ENCODE data around the gene COL4A2. TPM values are rescaled to one million over a fixed set of nuclear protein-coding genes. Genes with fewer than 3 reads are reported as not detected.
"Not testable (repeated sequence)": the region's sequence is repeated elsewhere in the genome, so short reads cannot be mapped to it uniquely, and the experiment has no call there.

COL4A2 gene
- total RNA-seq, 1 donor from 2014 or later: 1,556 TPM

DNA sequence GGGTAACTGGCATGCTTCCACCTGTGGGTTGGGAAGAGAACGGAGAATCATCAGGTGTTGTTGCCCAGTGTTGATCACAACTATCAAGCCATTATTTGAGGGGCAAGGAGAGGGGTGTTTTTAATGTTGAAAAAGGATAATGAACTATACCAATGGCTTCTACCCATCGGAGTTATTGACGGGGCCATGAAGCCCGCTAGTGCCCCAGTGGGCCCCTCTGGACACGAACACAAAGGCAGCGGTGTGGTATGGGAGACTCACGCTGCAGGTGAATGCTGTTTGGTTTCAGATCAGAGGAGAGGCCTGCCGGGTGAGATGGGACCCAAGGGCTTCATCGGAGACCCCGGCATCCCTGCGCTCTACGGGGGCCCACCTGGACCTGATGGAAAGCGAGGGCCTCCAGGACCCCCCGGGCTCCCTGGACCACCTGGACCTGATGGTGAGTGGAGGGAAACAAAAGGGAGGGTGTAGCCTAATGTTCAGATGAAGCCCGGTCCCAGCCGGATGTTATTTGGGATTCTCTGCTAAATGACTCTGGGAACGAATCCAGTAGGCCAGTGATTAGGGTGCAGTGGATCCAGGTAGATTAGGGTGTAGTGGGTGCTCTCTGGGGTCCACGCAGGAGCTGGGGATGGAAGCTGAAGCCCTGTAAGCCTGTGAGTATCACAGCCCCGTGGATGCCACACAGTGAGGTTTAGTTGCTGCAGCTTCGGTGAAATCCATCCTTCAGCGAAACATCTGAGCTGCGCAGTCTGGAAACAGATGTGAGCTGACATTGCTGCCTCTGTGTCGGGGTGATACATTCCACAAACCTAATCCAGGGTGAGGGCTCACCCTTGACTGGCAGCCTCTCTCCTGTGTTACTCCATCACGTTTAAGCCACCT lies 143.2 kb downstream of the COL4A2 start:
- peaks cover 17% of the 10 kb centered on the region for H3K27me3 Mint-ChIP-seq (ENCODE audit: unreplicated experiment)
- TF ChIP-seq, protein P1, sequence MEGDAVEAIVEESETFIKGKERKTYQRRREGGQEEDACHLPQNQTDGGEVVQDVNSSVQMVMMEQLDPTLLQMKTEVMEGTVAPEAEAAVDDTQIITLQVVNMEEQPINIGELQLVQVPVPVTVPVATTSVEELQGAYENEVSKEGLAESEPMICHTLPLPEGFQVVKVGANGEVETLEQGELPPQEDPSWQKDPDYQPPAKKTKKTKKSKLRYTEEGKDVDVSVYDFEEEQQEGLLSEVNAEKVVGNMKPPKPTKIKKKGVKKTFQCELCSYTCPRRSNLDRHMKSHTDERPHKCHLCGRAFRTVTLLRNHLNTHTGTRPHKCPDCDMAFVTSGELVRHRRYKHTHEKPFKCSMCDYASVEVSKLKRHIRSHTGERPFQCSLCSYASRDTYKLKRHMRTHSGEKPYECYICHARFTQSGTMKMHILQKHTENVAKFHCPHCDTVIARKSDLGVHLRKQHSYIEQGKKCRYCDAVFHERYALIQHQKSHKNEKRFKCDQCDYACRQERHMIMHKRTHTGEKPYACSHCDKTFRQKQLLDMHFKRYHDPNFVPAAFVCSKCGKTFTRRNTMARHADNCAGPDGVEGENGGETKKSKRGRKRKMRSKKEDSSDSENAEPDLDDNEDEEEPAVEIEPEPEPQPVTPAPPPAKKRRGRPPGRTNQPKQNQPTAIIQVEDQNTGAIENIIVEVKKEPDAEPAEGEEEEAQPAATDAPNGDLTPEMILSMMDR (IDR thresholded peaks at IDR 0.05; ENCODE audit: unreplicated experiment): no peak
- H3K4me1 Mint-ChIP-seq (ENCODE audit: unreplicated experiment): no peaks in the 10 kb centered on the region
- peaks cover 59% of the 10 kb centered on the region for H3K36me3 Mint-ChIP-seq (ENCODE audit: low read depth, unreplicated experiment)
- H3K4me3 Mint-ChIP-seq (ENCODE audit: unreplicated experiment): no peak overlapping the region
- no peaks in the 10 kb centered on the region for H3K9me3 Mint-ChIP-seq (ENCODE audit: unreplicated experiment)
- DNase-seq (ENCODE audit: low spot score): no peak
- peak overlapping the region; percentile 57 for H3K27ac Mint-ChIP-seq (ENCODE audit: unreplicated experiment)

GRCh38 chr13:110450941-110451730 lies 144.1 kb downstream of the COL4A2 start:
- Mint-ChIP-seq H3K9me3 (ENCODE audit: unreplicated experiment) (no peaks in the 10 kb centered on the region), H3K4me3 (ENCODE audit: unreplicated experiment) (no peak overlapping the region), H3K36me3 (ENCODE audit: low read depth, unreplicated experiment) (peaks cover 66% of the 10 kb centered on the region), H3K4me1 (ENCODE audit: unreplicated experiment) (no peaks in the 10 kb centered on the region), H3K27ac (ENCODE audit: unreplicated experiment) (peak overlapping the region; percentile 58), H3K27me3 (ENCODE audit: unreplicated experiment) (peaks cover 20% of the 10 kb centered on the region)
- DNase-seq (ENCODE audit: low spot score): no peak
- TF ChIP-seq, protein P1 (IDR thresholded peaks at IDR 0.05; ENCODE audit: unreplicated experiment): no peak

- peaks cover 59% of the 10 kb centered on the region for H3K36me3 Mint-ChIP-seq (ENCODE audit: low read depth, unreplicated experiment)
- peaks cover 14% of the 10 kb centered on the region for H3K27me3 Mint-ChIP-seq (ENCODE audit: unreplicated experiment)
- H3K9me3 Mint-ChIP-seq (ENCODE audit: unreplicated experiment); H3K4me1 Mint-ChIP-seq (ENCODE audit: unreplicated experiment); H3K4me3 Mint-ChIP-seq (ENCODE audit: unreplicated experiment); DNase-seq (ENCODE audit: low spot score); H3K27ac Mint-ChIP-seq (ENCODE audit: unreplicated experiment): not testable (repeated sequence)
Measured at GRCh38 chr13:110453091-110453490, 146.0 kb downstream of the COL4A2 start.

DNA sequence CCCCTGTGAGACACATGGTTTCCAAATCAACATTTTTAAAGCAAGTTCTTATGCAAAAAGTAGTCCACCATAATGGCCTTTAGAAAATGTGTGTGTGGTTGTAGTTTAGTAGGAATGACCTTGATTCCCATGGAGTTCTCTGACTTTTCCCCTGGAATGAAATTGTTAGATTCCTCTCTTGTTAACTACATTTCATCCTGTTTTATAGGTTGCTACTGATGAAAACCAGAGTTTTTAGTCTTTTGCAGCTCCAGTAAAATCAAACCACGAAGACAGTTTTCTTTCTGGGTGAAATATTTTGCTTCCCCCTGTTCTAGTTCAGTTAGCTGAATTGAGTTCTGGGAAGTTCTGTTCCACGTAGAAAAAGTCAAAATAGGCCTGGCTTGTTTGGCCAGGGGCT lies 146.7 kb downstream of the COL4A2 start:
- H3K36me3 Mint-ChIP-seq (ENCODE audit: low read depth, unreplicated experiment): peaks cover 58% of the 10 kb centered on the region
- TF ChIP-seq, protein P1 (IDR thresholded peaks at IDR 0.05; ENCODE audit: unreplicated experiment): no peak
- DNase-seq (ENCODE audit: low spot score): no peak
- no peaks in the 10 kb centered on the region for H3K9me3 Mint-ChIP-seq (ENCODE audit: unreplicated experiment)
- peaks cover 12% of the 10 kb centered on the region for H3K27me3 Mint-ChIP-seq (ENCODE audit: unreplicated experiment)
- H3K4me1 Mint-ChIP-seq (ENCODE audit: unreplicated experiment): peaks cover 3% of the 10 kb centered on the region
- H3K27ac Mint-ChIP-seq (ENCODE audit: unreplicated experiment): no peak overlapping the region
- no peak overlapping the region for H3K4me3 Mint-ChIP-seq (ENCODE audit: unreplicated experiment)

DNA sequence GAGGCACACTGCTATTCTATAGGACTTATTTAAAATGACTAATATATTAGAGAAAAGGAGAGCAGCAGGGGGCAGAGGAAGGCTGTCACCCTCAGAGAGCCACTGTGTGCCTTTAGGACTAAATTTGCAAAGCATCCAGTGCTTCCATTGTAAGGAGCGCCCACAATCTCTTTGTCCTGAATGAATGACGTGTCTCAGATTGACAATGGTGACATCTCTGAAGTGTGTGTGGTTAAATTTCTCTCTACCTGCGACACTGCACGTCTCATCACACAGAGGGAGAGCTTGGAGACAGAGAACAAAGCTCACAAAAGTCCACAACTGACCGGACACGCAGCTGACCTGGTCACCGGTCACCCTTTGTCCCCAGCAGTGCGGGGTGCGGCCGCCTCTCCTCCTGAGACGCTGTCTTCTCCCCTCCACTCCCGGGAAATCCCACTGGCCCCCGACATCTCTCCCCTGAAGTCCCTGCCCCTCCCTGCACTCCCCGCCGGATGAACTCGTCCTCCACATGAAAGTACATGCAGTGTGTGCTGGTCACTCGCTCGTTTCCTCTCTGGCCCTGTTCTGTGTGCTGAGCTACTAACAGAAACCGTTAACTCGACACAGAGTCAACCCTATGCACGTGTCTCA lies 147.3 kb downstream of the COL4A2 start:
- Mint-ChIP-seq H3K4me3 (ENCODE audit: unreplicated experiment) (peak overlapping the region; percentile 56), H3K9me3 (ENCODE audit: unreplicated experiment) (no peaks in the 10 kb centered on the region), H3K27ac (ENCODE audit: unreplicated experiment) (peak overlapping the region; percentile 39), H3K27me3 (ENCODE audit: unreplicated experiment) (peaks cover 16% of the 10 kb centered on the region), H3K36me3 (ENCODE audit: low read depth, unreplicated experiment) (peaks cover 60% of the 10 kb centered on the region), H3K4me1 (ENCODE audit: unreplicated experiment) (peaks cover 3% of the 10 kb centered on the region)
- TF ChIP-seq, protein P1 (IDR thresholded peaks at IDR 0.05; ENCODE audit: unreplicated experiment): no peak
- DNase-seq (ENCODE audit: low spot score): no peak
